GM19035 (cell line): ENCODE measurements around the gene NDUFS5.
"Not testable (repeated sequence)": the region's sequence is repeated elsewhere in the genome, so short reads cannot be mapped to it uniquely, and the experiment has no call there.

Experiments
- ATAC-seq: cut with Tn5 transposase; IDR thresholded peaks from one replicate; pipeline ENCODE4 v1.9.1; 2021; ENCODE audit not compliant: unreplicated experiment

Gene NDUFS5

GRCh38 chr1:39026051-39026865 is at the start of gene NDUFS5:
Gene NDUFS5 (plus strand): TSS chr1:39026350. CDS start chr1:39028725, 2,375 bp downstream.
- ATAC-seq: peak; percentile 75

DNA sequence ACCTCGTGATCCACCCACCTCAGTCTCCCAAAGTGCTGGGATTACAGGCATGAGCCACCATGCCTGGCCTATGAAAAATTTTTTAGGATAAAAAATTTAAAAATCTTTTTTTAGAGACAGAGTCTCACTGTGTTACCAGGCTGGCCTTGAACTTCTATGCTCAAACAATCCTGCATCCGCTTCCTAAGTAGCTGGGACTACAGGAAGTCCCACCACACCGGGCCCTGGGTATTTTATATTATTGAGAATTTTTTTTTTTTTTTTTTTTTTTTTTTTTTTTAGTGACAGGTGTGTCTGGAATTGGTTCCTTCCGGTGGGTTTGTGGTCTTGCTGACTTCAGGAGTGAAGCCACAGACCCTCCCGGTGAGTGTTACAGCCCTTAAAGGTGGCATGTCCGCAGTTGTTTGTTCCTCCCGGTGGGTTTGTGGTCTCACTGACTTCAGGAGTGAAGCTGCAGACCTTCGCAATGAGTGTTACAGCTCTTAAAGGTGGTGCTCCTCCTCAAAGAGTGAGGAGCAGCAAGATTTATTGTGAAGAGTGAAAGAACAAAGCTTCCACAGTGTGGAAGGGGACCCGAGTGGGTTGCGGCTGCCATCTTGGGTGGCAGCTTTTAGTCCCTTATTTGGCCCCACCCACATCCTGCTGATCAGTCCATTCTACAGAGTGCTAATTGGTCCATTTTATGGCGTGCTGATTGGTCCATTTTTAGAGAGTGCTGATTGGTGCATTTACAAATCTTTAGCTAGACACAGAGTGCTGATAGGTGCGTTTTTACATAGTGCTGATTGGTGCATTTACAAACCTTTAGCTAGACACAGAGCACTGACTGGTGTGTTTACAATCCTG is 48.5 kb upstream of the NDUFS5 start:
- ATAC-seq: not testable (repeated sequence)

GRCh38 chr1:38978245-38978542 is 48.0 kb upstream of the NDUFS5 start:
- ATAC-seq: not testable (repeated sequence)

DNA sequence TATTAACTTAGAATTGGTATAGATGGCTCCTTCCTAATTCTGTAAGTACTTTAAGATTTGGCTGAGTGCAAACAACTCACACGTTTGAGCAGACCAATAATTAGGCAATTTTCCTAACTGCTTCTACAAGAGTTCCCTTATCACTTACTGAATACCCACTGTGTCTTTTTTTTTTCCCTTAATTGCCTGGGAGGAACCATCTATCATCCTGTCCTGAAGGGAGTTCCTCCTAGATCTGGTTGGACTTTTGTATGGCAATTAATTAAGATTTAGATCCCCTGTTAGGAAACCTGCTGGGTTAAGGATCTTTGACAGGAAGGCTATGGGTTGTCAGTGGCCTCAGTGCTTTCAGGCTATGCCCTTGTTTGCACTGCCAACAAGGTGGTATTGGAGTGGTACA is 46.8 kb upstream of the NDUFS5 start:
- not testable (repeated sequence) for ATAC-seq

DNA sequence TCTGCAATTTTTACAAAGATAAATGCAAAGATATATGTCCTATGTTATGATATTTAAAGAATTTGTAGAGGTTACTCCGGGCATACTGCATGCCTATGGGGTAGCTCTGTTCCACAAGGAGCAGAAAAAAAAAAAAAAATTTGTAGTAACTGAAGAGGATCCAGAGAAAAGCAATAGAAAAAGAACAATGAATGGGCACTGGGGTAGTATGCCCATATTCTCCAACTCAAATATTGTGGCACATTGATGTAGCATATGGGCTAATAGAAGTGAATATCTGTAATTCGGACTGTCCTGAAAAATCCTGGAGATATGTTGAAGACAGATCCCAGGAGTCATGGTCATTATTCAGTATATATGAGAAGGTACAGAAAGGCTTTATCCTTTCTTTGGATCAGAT is 36.2 kb upstream of the NDUFS5 start:
- ATAC-seq: no peak

GRCh38 chr1:38990386-38990737 is 35.8 kb upstream of the NDUFS5 start:
- ATAC-seq: no peak

DNA sequence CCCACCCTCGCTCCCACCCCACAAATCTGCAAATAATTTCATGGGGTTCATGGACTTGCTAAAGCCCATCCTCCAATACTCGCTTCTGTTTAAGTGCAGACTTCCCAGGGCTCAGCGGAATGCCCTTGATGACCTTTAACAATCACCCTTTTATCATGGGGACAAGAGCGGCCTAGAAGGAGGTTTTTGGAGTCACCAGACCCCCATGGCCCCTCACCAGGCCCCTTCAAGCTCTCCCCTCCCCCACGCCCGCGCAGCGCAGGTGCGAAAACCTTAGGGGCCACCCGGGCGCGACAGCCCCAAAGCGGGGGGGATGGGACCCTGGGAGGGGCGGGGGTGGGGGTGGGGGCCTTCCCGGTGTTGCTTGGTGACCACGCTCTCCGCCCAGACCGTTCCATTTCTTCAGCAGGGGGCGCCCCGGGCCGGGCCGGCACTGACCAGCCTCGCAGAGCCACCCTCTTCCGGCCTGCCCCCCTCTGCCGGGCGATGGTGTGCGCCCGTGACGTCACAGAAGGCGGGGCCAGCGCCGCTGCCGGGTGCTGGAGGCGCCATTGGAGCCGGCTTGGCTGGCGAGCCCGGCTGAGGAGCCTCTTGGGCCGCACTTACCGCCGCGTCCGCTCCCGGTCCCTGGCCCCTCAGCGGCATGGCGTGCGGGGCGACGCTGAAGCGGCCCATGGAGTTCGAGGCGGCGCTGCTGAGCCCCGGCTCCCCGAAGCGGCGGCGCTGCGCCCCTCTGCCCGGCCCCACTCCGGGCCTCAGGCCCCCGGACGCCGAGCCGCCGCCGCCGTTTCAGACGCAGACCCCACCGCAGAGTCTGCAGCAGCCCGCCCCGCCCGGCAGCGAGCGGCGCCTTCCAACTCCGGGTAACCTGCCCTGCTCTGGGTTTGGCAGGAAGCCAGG is 35.2 kb upstream of the NDUFS5 start, which contains the start of gene AKIRIN1:
AKIRIN1 (plus strand) TSS at position 539 of the 900 bp plus-strand sequence; CDS start at position 644, 105 bp downstream.
- peak; percentile 97 for ATAC-seq

DNA sequence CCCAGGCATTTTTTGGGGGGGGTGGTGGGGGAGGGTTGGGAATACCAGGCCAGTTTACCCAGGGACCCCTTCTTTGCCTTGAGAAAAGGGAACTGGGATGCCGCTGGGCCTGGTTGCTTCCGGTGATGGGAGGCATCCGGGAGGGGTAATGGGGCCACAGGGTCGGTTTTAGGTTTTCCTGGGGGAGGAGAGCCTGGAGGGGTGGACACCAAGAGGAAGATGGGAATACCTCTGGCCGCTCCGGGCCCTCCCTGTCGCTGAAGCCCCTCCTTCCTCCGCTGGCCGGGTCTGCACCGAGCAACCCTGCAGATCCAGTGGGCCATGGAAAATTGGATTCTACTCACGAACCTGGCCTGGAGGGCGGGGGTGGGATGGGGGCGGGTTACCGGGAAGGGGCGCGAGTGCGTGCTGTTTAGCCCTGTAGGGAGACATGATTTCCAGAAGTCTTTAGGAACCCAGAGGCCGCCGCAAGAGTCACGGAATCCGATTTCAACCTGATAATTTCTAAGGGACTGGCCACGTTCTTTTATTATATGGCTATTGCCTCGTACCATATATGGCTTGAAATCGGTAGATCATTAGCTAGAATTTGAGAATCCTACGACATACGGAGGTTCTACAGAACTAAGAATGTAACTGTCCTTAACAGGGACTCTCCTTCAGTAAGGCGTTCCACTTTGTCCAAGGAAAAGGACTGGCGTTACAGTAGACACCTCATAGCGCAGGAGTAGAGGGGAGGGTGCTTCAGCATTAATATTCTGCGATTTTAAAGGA is 34.3 kb upstream of the NDUFS5 start:
- no peak for ATAC-seq

DNA sequence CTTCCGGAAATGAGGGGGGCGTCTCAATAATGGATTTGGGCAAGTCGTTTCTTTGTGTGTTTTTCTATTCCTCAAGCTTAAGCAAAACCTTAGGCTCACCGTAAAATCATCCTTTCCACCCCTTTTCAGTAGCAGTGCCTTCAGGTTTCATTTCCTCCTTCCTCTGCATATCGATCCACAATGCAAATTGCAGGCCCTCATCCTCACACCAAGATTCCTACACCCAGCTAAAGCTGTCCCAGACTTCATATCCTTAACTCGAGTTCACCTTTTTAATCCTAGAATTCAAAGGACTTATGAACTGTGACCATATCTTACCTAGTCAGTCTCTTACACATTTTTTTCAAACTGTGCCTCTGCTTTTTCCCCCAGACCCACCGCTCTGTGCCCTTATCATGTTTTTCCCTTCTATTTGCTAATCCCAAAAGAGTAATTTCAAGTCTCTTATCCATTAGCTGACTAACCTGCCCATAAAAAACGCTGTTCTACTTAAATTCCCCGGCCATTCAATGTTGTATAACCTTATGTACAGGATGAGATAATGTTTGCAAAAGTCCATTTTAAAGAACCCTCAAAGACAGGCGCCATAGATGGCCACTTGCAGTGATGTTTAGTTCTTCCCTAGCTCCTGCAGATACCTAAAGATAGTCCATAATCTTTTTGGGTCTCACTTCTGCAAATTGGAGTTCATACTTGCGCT is 33.6 kb upstream of the NDUFS5 start:
- no peak for ATAC-seq

DNA sequence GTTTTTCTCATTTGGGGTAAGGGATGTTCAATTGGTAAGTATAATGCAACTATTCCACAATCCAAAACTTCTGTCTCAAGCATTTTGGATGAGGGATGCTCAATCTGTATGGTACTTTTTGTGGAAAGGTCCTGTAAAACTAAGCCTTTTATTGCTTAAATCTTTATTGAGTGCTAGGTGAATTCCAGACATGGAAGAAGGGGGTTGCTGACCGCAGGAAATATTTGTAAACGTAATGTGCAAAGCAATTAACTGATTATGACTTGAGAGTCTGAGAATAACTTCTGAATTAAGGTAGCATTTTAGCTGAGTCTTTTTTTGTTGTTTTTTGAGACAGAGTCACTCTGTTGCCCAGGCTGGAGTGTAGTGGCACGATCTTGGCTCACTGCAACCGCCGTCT is 32.0 kb upstream of the NDUFS5 start:
- no peak for ATAC-seq

GRCh38 chr1:38997034-38997900 is 28.9 kb upstream of the NDUFS5 start:
- no peak for ATAC-seq

DNA sequence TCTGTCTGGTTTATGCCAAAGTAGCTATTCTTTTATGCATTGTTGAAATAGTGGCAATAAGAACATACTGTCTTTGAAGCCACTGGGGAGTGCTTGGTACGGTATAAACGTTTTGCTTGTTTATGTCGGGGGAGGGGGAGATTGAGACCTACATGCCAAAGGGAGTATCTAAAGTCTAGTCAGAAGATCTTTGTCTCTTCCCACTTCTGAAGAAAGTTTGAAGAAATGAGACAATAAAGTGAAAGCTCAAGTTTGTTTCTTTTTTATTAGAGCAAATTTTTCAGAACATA is 28.3 kb upstream of the NDUFS5 start:
- ATAC-seq: no peak

GRCh38 chr1:39001516-39002421 is 24.4 kb upstream of the NDUFS5 start:
- no peak for ATAC-seq

DNA sequence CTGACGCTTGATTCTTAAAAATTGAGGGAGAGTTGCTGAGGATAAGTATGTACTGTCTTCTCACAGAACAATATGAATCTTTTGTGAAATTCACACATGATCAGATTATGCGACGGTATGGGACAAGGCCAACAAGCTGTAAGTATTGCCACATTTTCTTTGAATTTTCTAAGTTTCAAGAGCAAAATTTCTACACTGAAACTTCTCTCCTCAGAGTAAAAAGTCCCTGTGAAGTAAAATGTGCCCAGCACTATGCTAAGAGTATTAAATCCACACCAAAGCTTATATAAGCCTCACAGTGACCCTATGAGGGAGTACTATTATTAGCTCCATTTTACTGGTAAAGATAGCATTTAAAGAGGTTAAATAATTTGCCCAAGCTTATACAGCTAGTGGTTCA is 22.9 kb upstream of the NDUFS5 start:
- no peak for ATAC-seq

- no peak for ATAC-seq
Observed at GRCh38 chr1:39003794-39004193, 22.4 kb upstream of the NDUFS5 start.

GRCh38 chr1:39006287-39006686 is 19.9 kb upstream of the NDUFS5 start:
- ATAC-seq: no peak

DNA sequence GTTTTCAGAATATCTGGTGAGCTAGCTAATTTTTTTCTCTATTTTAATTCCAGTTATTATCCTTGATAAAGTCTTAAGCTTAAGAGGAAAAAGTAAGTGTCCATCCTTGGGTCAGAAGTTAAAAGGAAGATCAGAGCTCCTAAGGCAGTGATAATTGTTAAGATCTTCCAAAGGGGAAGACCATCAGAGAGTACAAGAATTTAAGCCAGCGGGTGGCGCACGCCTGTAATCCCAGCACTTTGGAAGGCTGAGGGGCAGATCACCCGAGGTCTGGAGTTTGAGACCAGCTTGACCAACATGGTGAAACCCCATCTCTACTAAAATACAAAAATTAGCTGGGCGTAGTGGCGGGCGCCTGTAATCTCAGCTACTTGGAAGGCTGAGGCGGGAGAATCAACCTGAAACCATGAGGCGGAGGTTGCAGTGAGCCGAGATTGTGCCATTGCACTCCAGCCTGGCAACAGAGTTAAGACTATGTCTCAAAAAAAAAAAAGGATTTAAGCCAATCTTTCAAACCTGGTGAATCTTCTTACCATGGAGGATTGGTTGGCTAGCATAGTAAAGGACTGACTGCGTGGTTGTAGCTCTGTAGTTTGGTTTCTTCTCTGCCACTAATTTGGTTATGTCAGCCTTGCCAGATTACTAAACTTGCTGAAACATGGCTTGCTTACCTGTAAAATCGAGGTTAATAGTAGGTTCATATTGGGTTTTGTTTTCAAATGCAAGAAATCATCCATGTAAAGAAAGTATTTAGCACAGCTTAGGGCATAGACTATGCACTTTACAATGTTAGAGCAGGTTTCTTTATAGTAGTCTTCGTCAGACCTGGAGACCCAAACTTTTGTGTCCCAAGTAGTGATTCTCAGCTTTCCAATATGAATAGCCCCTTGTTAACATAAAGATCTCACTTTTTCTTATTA is 19.2 kb upstream of the NDUFS5 start:
- ATAC-seq: no peak
